GM19452 (cell line): ENCODE results near the gene RGS12.

Experiments
- ATAC-seq: cut with Tn5 transposase; IDR thresholded peaks from one replicate; pipeline ENCODE4 v1.9.1; 2021; ENCODE audit not compliant: unreplicated experiment

The RGS12 gene

DNA sequence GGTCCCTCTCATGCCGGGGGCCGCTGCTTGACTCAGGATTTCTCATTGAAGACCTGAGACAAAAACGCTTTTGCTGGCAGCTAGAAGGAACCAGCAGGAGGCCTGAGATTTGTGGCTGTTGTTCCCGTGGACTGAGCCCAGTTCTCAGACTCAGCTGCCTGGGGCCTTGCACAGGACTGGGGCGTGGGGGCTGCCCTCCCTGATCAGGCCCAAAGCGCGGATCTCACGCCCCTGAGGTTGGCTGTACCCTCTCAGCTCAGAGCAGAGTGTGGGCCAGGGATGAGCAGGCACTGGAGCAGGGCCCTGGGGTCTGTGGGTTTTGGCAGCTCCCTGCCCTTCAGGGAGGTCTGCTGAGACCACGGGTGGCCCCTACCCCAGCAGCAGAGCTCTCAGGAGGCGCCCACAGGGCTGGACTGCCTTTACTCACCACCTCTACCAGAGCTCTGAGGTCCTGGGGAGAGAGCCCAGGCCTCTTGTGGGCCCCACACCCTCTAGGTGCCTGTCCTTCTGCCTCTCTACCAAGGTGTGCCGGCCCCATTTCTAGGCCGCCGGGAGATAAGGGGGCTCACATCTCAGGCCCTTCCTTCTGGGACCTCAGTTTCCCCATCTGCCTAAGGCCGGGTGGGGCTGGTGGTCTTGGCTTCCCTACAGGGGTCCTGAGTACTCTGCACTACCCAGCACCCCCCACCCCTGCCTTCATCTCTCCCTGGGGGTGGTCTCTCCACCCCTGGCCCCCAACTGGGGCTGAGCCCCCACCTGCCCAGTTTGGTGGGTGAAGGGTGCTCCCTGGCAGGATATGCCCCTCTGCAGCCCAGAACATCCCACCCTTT, 38.3 kb upstream of the RGS12 start:
- ATAC-seq = no peak

DNA sequence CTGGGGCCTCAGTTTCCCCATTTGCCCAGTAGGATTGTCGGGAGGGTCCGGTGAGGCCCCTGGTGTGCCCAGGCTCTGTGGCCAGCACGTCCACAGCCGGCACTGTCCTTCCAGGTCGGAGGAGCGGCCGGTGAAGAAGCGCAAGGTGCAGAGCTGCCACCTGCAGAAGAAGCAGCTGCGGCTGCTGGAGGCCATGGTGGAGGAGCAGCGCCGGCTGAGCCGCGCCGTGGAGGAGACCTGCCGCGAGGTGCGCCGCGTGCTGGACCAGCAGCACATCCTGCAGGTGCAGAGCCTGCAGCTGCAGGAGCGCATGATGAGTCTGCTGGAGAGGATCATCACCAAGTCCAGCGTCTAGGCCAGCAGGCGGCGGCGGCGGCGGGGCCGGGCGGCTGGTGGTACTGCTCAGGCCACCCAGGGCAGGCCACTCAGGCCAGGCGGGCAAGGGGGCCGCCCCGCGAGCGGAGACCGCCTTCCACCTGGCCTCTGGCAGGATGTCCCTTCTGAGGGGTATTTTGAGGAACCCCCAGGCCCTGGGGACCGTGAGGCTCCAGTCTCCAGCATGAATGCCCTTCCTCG, 37.1 kb upstream of the RGS12 start:
- ATAC-seq = no peak

DNA sequence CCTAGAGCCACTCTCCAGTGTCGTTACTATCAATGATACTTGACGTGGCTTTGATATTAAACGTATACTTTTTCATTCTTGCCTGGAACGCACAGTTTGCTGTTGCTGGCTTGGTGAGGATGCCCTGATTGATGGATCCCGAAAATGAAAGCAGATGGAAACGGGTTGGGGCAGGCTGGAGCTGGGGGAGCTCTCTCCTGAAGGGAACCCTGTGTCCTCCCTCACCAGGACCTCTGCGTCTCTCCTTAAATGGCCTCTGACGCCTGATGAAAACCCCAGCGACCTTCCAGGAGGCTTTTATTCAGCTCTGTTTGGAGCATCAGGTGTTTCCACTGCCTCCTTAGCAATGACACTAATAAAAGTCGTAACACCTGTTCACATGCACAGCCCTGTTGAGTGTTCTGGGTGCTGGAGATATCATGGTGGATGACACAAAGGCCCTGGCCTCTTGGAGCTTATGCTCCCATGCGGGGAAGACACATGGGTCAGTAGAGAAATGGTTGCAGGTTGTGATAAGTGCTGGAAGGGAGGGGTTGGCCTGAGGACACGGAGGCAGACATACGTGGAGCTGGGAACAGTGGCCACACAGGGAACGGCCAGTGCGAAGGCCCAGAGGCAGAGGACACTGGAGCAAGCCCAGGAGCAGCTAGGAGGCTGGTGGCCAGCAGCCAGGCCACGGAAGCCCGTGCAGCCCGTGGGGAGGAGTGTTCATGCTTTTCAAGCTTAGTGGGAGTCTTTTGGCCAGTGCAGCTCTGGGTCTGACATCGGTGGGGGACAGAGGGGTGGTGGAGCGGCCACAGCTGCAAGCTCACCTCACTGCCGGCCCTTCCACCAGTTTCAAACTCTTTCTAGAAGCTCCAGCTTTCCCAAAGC, 36.4 kb upstream of the RGS12 start:
- no peak for ATAC-seq

DNA sequence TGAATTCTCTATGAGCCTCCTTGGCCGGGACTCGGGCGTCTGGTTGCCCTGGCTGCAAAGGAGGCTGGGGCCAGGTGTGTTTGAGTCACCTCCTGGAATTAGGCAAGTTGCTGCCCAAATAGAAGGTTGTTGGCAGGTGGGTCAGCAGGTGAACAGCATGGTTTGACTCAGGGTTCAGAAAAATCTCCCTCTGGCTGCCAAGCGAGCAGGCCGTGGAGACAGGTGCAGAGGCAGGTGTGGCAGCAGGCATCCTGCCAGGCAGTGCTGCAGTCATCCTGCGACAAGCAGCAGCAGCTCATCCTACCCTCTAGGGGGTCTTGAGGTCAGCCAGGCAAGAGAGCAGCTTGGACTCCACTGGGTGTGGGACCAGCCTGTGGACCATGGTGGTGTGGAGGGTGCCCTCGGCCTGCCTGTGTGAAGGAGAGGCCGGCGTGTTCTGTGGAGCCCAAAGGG, 35.7 kb upstream of the RGS12 start:
- no peak for ATAC-seq

DNA sequence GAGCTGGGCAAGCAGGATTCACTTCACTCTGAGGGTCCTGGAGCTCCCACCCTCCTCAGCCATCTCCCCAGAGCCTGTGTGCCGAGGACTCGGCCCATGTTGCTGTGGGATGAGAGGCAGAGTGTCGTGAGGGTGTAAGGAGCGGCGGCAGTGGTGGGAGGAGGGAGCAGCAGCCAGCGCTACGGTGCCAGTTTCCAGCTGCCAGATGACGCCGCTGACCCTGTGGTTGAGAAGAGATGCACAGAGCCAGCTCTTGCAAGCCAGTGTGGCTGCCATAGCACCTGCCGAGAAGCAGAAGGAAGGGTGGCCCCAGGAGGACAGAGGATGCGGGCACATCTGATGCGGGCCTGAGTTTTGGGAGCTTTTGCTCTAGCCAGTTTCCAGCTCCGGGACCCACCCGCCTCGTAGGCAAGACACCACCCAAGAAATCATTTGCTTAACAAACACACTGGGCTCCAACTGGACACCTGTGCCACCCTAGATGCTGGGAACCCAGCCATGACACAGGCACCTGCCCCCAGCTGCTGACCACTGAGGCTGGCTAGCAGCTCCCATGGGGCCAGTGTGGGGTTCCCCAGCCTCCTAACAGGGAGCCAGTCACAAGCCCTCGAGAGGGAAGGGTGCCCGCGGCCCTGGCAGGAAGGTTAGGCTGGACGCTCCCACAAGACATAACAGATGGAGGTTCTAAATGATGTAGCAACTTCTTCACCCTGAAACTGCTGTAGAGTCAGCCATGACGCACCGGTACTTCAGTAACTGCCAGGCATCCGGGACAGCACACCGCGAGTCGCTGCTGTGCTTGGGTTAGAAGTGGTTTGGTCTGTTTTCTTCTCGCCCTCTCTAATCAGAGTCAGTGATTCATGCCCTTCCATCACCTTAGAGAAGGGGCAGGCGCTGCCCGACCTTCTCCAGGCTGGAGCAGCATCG, 35.0 kb upstream of the RGS12 start:
- ATAC-seq = no peak

DNA sequence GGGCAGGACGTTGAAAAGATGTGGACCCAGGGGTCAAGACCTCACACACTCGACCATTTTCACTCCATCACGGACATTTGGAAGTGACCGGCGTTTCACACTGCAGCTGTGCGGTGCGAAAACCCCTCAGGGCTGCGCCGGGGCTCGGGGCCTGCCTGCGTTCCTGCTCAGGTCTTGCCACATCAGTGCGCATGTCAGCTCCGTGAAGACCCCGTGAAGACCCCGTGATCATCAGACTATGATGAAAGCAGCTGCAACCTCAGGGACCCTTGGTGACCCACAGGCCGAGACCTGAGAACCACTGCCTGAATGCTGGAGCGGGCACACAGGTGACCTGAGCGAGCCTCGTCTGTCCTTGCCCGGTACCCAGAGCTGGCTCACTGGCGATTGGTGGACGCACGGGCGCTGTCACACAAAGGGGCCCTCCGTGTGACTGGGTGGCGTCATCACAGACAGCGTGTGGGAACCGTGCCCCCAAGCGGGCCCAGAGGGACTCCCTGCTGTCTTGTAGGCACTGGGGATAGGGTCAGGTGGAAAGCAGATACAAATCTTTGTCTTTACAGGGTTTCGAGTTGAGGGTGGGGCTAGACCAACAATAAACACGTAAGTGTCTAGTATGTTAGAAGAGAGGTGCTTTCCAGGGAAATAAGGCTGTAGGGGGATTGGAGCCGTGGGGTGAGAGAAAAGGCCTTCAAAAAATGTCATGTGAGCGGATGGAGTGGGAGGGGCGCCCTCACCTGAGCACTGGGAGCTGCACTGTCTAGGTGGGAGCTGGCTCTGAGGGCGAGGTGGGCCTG, 31.2 kb upstream of the RGS12 start:
- no peak for ATAC-seq

DNA sequence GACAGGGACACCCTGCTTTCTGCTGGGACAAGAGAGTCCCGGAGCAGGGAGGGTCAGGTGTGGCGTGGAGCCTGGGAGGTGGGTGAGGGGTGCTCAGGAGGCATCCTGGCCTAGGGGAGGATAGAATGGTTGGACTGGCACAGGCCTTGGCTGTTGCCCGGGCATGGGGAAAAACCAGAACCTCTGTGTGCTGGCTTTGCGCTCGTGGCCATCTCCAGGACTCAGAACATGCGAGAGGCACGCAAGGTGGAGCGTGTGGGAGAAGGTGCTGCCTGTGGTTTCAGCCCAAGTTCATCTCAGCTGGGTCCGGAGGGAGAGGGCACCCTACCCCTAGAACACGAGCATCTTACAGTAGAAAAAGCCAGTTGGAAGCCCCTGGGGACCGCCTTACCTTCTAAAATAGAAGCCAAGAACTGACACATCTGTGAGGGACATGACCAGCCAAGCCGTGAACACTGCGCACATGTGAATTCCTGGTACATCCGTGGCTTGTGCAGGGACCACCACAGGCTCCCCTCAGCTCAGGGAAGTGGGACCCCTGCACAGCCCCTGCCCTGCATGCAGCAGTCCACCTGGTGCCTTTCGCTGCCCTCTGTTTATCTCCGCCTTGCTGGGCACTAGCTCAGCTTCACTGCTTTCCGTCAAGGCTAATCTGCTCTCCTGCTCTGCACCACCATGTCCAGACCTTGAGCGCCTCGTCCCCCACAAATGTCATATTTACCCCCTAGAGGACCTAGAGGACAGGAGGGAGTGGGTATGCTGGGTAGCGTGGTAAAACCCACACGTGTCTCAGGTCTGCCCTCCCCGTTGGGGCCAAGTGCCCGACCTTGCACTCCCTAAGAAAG, 30.4 kb upstream of the RGS12 start:
- ATAC-seq = no peak

DNA sequence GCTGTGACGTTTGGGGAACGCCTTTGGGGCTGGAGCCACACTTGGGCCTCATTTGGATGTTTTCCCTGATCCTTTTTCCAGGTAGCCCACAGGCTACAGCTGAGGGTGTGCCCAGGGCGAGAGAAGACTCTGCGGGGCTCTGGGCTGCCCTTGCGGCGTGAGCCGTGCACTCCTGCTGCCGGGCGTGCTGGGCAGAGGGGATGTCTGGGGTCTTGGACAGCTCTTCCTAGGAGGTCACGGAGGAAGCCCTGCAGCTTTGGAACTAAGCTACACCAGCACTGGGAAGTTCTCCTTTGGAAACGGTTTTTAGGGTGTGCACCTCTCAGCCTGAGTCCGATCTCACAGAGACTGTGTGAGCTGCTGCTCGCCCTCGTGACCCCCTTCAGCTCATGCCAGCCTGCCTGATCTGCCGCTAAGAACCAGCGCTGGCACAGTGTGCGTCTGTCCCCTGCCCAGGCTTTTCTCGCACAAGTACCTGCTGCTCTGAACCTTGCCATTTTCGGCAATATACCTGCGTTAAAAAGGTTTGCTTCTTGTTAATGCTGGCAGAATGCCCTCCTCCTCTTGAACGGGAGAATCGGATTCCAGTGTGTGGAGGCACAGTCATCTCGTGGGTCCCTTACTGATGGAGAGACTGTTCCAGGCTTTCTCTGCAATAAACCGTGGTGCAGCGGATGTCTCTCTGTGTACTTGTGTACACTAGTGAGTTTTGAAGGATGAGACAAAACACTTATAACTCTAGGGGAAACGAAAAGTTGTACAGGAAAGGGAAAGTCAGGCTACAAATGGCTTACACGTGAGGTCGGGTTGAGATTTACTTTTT, 29.6 kb upstream of the RGS12 start:
- ATAC-seq = no peak

DNA sequence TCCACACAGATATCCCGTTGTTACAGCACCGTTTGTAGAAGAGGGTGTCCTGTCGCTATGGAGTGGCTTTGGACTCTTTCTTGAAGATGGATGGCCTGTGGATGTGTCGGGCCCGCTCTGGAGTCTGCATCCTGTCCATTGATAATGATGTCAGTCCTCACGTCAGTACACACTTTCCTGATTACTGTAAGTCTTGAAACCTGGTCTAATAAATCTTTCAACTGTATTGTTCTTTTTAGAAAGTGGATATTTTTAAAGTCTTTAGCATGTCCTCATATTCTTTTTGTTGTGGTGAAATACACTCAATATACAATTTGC, 29.0 kb upstream of the RGS12 start:
- no peak for ATAC-seq

DNA sequence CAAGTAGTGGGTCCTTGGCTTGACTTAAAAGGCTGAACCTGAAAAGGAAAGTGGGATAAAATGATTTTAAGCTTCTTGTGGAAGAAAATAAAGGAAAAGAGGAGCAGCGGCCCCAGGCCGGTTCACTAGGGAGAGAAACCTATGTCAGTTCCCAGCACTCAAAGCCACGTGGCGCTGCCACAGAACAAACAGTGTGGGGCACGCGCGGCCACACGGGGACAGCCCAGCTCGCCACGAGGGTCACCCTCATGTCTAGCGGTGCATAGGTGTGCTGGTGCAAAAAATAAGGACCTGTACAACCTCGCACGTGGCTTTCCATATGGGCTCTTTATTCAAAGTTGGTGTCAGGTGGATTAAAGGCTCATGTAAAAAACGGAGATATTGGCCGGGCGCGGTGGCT, 26.7 kb upstream of the RGS12 start:
- ATAC-seq = no peak

DNA sequence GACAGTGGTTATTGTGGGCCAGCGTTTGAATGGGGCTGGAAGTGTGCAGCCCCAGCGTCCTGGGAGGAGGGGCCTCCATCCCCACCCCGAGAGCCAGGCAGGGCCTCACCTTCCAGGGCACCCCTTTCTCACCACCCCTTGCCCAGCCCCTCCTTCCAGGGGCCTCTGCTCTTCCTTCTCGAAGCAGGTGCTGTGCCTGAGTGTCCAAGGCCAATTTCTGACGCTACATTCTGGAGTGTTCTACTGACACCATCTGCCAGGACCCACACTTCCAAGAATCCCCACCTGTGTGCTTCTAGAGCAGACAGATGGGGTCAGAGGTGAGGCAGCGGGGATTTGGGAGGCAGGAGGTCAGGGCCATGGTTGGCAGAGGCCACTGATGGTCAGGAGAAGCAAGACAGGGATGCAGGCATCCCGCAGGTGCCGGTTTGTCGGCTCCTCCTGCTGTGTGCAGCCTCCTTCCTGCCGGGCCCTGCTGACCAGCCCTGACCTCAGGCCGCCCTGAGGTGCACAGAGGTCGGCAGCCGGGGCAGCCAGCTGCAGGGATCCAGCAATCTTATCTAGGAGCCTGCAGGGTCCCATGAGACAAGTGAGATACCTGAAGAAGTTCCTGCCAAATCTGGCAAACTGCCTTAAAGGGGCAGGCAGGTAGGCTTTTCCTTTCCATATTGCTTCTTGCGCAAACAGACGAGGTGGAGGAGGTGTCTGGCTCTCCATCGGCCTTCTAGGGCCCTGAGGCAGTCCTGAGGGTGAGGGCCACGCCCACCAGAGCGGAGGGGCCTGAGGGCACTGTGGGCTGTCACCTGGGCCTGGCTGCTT, 25.0 kb upstream of the RGS12 start:
- ATAC-seq = no peak

DNA sequence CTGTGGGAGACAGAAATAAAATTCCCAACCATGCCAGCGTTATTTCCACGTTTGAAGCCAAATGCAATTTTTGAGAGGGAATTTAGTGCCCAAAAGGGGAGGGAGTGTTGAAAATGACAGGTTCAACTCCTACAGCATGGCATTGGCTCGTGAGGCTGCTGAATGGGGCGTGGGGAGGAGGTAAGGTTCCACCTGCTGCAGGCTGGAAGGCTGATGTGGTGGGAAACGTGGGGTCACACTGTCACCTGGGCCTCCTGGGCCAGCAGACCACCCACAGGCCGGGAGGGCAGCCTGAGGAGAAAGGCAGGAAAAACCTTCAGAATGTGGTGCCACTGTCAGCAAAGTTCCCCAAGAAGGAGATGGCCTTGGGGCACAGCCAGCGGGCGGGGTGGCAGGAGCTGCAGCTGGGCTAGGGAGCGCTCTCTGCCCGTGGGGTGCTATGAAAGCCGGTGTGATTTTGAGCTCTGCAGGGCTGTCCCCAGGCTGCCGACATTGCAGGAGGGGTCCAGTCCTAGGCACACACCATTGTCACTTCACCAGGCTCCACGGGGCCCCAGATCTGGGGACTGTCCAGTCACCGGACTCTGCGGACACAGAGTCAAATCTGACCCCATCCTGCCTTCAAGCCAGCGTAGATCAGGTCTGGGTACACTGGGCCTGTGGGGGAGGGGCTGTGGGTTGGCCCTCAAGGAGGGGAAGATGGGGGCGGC, 24.3 kb upstream of the RGS12 start:
- no peak for ATAC-seq

DNA sequence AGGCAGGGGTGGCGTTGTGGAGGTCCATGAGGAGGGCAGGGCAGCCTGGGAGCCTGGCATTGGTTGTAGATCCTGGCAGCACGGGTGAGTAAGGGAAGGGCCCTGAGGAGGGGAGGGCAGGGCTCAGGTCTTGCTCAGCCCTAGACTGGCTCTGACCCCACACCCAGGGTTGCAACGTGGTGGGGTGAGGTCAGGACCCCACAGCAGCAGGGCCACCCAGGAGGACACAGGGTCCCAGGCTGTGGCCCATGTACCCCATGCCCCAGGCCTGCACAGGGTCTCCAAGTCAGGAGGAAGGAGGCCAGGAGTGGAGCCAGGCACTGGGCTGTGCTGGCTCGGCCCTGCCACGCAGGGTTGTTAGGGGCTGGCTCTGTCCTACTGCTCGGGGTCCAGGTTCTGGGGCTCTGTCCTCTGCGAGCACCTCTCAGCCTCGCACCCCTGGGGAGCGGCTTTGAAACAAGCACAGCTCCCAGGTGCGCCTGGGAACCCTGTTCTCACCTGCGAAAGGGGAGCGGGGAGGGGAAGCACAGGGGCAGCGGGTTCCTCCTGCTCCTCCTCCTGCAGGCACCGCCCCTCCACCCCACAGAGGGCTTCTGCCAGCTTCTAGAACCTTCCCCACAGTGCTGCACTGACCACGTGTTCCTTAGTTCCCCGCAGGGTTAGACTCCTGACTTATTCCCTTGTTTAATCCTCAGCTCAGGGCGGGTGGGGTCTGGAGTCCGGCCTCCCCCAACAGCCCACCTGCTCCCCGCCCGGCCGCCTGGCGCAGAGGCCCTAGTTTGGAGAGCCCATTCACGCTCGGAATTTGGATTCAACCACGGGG, 23.5 kb upstream of the RGS12 start:
- ATAC-seq = no peak

DNA sequence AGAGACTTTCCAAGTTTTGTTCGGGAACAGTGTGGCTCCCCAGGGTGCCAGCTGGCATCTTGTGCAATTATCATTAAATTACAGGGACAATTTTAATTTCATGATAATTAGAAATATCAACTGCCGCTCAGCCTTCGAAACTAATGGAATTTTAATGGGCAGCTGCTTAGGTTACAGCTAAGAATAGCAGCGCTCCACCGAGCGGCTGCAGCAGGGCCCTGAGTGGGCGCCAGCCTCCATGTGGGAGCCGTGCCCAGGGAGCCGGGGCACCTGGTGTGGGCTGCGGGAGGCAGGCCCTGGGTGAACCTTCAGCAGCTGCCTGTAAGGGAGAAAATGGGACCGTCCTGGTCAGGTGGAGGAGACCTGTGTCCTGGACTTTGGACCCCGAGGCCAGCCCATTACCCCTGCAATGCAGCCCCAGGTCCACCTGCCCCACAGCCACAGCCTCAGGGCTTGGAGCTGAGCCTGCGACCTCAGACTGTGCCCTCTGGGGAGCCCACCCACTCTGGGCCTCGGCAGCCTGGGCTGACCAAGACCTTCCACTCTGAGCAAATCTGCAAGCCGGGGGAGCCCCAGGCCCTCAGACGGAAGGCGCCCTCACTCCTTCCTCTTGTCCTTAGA, 22.7 kb upstream of the RGS12 start:
- ATAC-seq = no peak

DNA sequence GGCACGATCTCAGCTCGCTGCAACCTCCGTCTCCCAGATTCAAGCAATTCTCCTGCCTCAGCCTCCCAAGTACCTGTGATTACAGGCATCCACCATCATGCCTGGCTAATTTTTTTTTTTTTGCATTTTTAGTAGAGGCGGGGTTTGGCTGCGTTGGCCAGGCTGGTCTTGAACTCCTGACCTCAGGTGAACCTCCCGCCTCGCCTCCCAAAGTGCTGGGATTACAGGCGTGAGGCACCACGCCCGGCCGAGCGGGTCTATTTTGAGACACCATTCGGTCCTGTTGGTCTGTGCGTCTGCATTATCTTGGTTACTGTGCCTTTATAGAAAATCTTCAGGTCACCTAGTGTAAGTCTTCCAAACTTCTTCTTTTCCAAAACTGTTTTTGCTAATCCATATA, 21.7 kb upstream of the RGS12 start:
- ATAC-seq = no peak

DNA sequence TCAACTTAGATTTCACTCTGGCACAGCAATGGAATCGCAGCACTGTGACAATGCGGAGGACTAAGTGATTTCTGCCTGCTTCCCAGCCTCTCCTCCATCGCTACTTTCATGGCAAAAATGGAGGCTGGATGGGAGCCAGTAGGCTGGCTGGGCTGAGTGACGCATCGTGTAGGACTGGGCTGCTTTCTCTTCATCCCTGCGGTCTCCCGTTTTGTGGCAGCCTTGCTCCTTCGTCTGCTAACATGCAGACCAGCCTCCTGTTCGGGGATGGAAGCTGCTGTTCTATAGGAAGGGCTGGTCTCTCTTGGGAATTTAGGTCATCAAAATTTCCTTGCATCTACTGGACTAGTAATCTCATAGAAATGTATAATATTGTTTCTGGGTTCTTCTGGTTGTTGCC, 15.8 kb upstream of the RGS12 start:
- ATAC-seq = no peak
